Measurements from ENCODE around the gene SEMA6B.

Gene SEMA6B

DNA sequence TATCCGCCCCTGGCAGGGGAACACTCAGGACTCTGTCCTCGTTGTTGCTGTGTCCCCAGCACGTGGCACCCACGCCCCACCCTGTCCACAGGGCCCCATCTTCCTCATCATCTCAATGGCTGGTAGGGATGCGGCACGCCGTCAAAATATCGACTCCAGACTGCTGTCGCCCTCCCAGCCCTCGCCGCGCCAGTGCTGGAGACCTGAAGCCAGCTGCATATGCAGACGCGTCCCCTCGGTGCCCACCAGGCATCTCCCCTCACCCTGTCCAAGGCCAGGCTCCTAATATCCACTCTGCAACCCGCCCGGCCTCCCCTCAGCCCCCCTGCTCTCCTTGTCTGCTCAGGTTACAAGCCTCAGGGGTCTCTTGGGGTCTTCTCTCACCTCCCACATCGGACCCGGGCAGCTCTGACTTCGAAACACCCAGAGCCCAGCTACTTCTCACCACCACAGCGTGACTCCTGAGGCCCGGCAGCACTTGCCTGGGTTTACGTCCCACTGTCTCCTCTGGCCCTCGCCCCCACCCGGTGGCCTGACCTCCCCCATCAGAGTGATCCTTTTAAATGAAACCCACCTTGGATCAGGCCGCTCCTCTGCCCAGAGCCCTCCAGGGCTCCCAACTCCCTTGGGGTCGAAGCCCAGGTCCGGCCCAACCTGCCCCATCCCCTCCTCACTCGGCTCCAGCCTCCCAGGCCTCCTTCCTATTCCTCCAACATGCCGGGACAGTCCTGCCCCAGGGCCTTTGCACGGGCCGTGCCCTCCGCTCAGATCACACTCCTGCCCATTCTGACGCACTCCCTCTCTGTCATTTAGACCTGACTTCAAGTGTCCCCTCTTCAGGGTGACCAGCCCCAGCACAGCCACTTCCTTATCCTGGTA, 53.7 kb downstream of the SEMA6B start:
- no peak for DNase-seq

- no peak for DNase-seq
These were observed 54.5 kb downstream of the SEMA6B start for GRCh38 chr19:4504891-4505569.

DNA sequence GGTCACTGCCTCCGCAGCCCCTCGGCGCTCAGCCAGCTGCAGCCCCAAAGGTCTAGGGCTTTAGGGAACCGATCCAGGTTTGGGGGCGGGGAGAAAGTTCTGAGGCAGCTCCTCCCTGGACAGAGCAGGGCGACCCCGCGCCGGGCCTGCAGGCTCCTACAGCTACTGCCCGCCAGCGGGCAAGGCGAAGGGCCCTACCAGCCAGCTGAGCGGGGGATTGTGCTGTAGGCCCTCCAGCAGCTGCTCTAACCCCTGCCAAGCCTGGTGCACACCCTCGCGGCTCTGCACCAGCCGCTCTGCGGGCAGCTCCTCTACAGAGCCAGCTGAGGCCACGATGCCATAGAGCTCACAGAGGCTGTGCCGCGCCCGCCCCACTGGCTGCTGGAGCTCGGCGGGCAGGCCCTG, 55.2 kb downstream of the SEMA6B start:
- no peak for DNase-seq

DNA sequence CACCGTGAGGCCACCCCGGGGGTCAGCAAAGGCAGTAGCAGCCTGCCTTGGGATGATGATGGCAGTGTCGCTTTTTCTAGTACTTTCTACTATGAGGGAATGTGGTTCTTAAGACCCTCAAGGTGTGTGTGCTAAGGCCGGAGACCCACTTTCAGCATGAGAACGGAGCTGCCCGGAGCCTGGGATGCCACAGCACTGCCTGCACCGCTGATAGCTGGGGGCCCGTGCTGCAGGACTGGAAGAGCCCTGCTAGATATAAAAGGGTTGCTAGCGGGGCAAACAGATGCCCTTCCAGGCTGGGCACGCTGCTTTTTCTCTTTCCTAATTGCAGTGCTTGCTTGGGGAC, 55.7 kb downstream of the SEMA6B start:
- DNase-seq = no peak

- DNase-seq = no peak
These were observed 56.2 kb downstream of the SEMA6B start for GRCh38 chr19:4503132-4503824.

GRCh38 chr19:4502282-4503131, 57.0 kb downstream of the SEMA6B start:
- DNase-seq = no peak

DNA sequence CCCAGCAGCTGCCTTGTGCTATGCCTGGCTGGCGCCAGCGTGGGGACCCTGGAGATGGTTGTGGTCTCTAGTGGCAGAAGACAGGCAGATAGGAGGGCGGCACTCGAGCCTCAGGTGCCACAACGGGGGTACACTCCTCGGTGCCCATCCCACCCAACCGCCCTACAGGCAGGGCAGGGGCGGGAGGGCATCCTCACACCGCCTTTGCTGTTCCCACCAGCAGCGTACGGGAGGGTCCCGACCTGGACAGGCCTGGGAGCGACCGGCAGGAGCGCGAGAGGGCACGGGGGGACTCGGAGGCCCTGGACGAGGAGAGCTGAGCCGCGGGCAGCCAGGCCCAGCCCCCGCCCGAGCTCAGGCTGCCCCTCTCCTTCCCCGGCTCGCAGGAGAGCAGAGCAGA, 57.8 kb downstream of the SEMA6B start:
- no peak for DNase-seq

- no peak for DNase-seq
These were observed 58.5 kb downstream of the SEMA6B start for GRCh38 chr19:4500841-4501591.

DNA sequence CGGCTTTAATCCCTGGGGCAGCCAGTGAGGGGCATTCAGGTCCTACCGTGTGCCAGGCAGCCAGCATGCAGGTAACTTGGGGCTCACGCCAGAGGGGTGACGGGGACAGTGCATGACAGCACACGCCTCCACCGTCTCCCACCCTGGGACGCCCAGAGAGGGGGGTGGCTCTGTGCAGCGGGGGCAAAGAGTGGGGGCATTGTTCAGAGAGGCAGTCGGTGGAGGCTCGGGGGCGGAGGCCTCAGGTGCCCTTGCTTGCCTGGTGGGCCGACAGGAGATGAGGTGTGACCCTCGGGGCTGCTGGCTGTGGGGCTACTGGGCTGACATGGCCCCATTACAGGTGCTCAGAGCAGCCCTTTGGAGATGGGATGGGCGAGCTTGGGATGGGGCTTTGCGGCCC, 59.6 kb downstream of the SEMA6B start:
- no peak for DNase-seq

DNA sequence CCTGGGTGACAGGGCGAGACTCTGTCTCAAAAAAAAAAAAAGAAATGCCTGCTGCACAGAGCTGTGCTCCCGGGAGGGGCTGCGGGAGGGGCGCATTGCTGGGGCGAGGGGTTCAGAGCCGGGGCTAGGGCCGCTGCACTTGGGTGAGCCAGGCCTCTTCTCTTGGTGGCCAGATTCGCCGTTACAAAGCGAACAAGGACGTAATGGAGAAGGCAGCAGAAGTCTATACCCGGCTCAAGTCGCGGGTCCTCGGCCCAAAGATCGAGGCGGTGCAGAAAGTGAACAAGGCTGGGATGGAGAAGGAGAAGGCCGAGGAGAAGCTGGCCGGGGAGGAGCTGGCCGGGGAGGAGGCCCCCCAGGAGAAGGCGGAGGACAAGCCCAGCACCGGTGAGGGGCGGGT, 60.2 kb downstream of the SEMA6B start:
- DNase-seq = no peak

DNA sequence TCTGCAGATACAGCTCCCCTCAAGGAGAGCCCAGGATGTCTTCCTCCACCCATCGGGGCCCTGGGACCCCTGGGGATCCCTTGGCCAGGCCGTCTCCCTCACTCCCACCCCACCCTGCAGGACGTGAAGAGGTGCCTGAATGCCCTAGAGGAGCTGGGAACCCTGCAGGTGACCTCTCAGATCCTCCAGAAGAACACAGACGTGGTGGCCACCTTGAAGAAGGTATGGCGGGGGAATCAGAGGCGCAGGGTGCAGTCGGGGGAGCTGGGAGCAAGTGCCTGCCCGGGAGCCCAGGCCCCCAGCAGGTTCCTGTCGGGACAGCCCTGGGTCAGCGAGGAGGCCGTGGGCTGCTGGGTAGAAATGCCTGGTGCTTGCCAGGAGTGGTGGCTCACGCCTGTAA, 60.8 kb downstream of the SEMA6B start:
- DNase-seq = no peak

DNA sequence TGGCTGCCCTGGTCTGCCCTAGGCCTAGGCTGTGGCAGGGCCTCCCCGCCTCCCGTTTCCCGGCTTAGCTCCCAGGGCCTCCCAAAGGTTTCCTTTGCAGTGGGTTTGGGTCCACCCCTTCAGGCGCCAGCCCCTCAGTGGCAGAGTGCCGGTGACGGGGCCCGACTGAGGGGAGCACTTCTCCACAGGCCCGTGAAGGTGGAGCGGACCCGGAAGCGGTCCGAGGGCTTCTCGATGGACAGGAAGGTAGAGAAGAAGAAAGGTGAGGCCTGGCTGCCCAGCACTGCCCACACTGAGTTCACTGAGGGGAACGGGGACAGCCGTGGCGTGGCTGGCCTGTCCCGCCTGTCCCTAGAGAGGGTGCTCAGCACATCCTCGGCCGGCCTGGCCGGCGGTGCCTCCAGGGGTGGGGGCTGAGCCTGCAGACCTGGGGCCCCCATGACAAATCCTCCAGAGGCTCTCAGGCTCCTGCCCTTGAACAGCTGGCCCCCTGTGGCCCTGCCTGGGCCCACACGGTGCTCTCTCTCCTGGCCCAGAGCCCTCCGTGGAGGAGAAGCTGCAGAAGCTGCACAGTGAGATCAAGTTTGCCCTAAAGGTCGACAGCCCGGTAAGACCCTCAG, 61.6 kb downstream of the SEMA6B start:
- no peak for DNase-seq

DNA sequence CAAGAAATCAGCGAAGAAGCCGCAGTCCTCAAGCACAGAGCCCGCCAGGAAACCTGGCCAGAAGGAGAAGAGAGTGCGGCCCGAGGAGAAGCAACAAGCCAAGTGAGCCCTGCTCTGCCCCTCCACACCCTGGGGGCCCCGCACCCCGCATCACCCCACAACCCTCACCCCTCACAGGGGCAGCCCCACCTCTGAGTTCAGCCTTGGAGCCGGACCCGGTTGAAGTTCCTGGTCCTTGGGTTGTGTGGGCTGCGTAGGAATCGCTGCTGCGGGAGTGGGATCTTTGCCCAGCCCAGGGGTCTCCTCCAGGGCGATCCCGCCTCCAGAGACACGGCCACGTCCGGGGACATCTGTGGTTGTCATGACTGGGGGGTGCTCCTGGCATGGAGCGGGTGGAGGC, 63.2 kb downstream of the SEMA6B start:
- DNase-seq = no peak

DNA sequence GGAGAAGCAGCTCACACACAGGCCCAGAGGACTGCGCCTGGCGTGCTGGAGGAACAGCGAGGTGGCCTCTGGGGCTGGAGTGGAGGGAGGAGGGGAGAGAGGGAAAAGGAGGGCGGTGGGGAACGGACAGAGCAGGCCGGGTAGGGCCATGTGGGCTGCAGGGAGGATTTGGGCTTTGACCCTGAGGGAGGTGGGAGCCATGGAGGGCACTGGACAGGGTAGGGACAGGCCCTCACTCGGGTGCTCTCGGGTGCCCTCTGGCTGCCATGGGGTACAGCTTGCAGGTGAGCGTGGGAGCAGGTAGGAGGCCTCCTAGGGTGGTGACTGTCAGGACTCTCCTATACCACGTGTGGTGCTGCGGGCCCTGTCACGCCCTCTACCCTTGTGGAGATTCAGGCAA, 64.0 kb downstream of the SEMA6B start:
- no peak for DNase-seq

GRCh38 chr19:4494691-4495064, 64.8 kb downstream of the SEMA6B start:
- DNase-seq = no peak

DNA sequence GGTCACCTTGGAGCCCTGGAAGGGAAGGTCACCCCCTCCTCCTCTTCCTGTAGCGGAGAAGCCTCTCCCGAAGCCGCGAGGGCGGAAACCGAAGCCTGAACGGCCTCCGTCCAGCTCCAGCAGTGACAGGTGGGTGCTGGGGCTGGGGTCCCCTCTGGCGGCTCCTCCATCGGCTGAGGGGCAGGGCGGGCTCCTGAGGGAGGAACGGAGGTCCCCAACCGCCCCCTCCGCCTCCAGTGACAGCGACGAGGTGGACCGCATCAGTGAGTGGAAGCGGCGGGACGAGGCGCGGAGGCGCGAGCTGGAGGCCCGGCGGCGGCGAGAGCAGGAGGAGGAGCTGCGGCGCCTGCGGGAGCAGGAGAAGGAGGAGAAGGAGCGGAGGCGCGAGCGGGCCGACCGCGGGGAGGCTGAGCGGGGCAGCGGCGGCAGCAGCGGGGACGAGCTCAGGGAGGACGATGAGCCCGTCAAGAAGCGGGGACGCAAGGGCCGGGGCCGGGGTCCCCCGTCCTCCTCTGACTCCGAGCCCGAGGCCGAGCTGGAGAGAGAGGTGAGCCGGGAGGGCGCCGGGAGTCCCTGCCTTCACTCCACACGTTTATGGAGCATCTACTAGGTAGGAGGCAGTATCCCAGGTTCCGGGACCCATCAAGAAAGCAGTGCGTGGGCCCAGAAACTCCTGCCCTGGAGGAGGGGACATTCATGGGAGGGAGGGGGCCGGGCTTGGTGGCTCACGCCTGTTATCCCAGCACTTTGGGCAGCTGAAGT, 65.4 kb downstream of the SEMA6B start:
- DNase-seq = no peak

DNA sequence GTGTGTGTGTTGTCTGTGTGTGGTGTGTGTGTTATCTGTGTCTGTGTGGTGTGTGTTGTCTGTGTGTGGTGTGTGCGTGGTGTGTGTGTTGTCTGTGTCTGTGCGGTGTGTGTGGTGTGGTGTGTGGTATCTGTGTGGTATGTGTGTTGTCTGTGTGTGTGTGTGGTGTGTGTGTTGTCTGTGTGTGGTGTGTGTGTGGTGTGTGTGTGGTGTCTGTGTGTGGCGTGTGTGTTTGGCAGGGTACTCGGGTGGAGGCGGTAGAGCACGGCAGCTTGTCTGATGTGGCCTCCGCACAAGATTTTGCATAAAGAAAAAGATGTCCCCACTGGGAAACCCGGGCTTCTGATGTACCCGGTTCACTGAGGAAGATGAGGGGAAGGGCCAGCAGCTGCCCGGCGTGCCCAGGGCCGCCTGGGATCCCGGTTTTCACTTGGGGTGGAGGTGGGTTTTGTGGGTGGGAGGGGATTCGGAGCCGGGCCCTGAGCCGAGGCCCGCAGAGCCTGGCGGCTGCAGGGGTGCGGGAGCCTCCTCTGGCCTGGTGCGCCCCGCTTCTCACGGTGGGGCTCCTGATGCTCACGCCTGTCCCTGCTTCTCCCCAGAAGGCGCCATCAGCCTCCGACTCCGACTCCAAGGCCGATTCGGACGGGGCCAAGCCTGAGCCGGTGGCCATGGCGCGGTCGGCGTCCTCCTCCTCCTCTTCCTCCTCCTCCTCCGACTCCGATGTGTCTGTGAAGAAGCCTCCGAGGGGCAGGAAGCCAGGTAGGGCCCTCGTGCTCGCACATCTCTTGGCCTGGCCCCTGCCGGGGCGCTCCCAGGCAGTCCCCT, 66.2 kb downstream of the SEMA6B start:
- DNase-seq = no peak
